Tibial artery (tissue), 4 donors: ENCODE data around the gene FSIP1.

Experiments used
- DNase-seq, 2 donors: peaks; one replicate each; pipeline ENCODE4 v3.0.0-alpha.2; 2019
- H3K27ac ChIP-seq, 2 donors: fragments of 200-600 bp; sonication (generic) in 1 of 2; 1 replicate in 1 of 2; 2 replicates in 1 of 2; pipeline ENCODE4 v1.5.1; 2018 to 2019; ENCODE audit warnings: mild to moderate bottlenecking in 1 of 2
- H3K27me3 ChIP-seq, 2 donors: fragments of 200-600 bp; sonication (generic) in 1 of 2; one replicate each; pipeline versions ENCODE4 v1.5.1 to v1.6.0; 2016 to 2019
- H3K36me3 ChIP-seq, 3 donors: fragments of 200-600 bp; sonication (generic) in 2 of 3; one replicate each; pipeline ENCODE4 v1.5.1; 2016 to 2019; ENCODE audit warnings: mild to moderate bottlenecking in 2 of 3
- H3K4me1 ChIP-seq, 4 donors: fragments of 200-600 bp; sonication (generic) in 2 of 4; 1 replicate in 3 of 4; 2 replicates in 1 of 4; pipeline ENCODE4 v1.5.1; 2016 to 2019
- H3K4me3 ChIP-seq, 2 donors: fragments of 200-600 bp; sonication (generic) in 1 of 2; 1 replicate in 1 of 2; 2 replicates in 1 of 2; pipeline ENCODE4 v1.5.1; 2018 to 2019; ENCODE audit warnings: mild to moderate bottlenecking in 2 of 2
- H3K9me3 ChIP-seq, 3 donors: fragments of 200-600 bp; sonication (generic) in 1 of 3; one replicate each; pipeline ENCODE4 v1.5.1; 2016 to 2019
- CTCF ChIP-seq, 2 experiments: fragments of 200-600 bp in 1 of 2; fragments of 450-650 bp in 1 of 2; IDR thresholded peaks; one replicate each; pipeline ENCODE4 v1.5.1; 2017 to 2019; ENCODE audit warnings: antibody characterized with exemption in 2 of 2, mild to moderate bottlenecking in 1 of 2, moderate library complexity in 1 of 2
- intact Hi-C: fragments of 100-400 bp; cut with DNase I; formaldehyde crosslinking; loops from one replicate; pipeline ENCODE4 v1.15.0; 2023; ENCODE audit warnings: low total_unique reads

FSIP1 gene

GRCh38 chr15:39670687-39671086 lies 112.0 kb downstream of the FSIP1 start:
- no peak for DNase-seq
- no peaks in the 10 kb centered on the region for H3K9me3 ChIP-seq
- no peak overlapping the region for H3K27ac ChIP-seq
- intact Hi-C loops = no loop called here
- H3K4me1 ChIP-seq = peaks cover 0 to 22% (median 13%) of the 10 kb centered on the region in 4 donors
- H3K36me3 ChIP-seq = no peaks in the 10 kb centered on the region
- no peak for TF ChIP-seq CTCF (IDR thresholded peaks at IDR 0.05)
- H3K4me3 ChIP-seq = no peak overlapping the region
- no peaks in the 10 kb centered on the region for H3K27me3 ChIP-seq

- TF ChIP-seq CTCF (IDR thresholded peaks at IDR 0.05) = no peak
- Histone ChIP-seq H3K27ac (no peak overlapping the region), H3K36me3 (no peaks in the 10 kb centered on the region), H3K4me3 (no peak overlapping the region), H3K4me1 (peaks cover 0 to 22% (median 13%) of the 10 kb centered on the region in 4 donors), H3K9me3 (no peaks in the 10 kb centered on the region), H3K27me3 (no peaks in the 10 kb centered on the region)
- no peak for DNase-seq
- intact Hi-C loops = no loop called here
These were observed 113.0 kb downstream of the FSIP1 start for GRCh38 chr15:39669661-39670060.

- no peak for TF ChIP-seq CTCF (IDR thresholded peaks at IDR 0.05)
- Histone ChIP-seq H3K4me3 (no peak overlapping the region), H3K27ac (no peak overlapping the region), H3K9me3 (no peaks in the 10 kb centered on the region), H3K4me1 (peaks cover 0 to 22% (median 13%) of the 10 kb centered on the region in 4 donors), H3K36me3 (no peaks in the 10 kb centered on the region), H3K27me3 (no peaks in the 10 kb centered on the region)
- DNase-seq = no peak
- intact Hi-C loops = no loop called here
These were observed 113.4 kb downstream of the FSIP1 start for GRCh38 chr15:39669241-39669640.

GRCh38 chr15:39668457-39668856 lies 114.2 kb downstream of the FSIP1 start:
- intact Hi-C loops = no loop called here
- no peak for DNase-seq
- H3K27ac ChIP-seq = no peak overlapping the region

GRCh38 chr15:39667382-39668127 lies 115.1 kb downstream of the FSIP1 start:
- Histone ChIP-seq H3K27ac (peak overlapping the region; percentile 29 to 55), H3K4me1 (peaks cover 0 to 22% (median 13%) of the 10 kb centered on the region in 4 donors), H3K36me3 (no peaks in the 10 kb centered on the region), H3K4me3 (no peak overlapping the region), H3K27me3 (no peaks in the 10 kb centered on the region), H3K9me3 (no peaks in the 10 kb centered on the region)
- no peak for DNase-seq
- no peak for TF ChIP-seq CTCF (IDR thresholded peaks at IDR 0.05)
- intact Hi-C loops = no loop called here

More at GRCh38 chr15:39668457-39668856, 114.2 kb downstream of the FSIP1 start:
- no peaks in the 10 kb centered on the region for H3K36me3 ChIP-seq
- H3K9me3 ChIP-seq = no peaks in the 10 kb centered on the region
- no peak overlapping the region for H3K4me3 ChIP-seq
- peaks cover 0 to 22% (median 13%) of the 10 kb centered on the region in 4 donors for H3K4me1 ChIP-seq
- no peaks in the 10 kb centered on the region for H3K27me3 ChIP-seq
- no peak for TF ChIP-seq CTCF (IDR thresholded peaks at IDR 0.05)
